ENCODE measurements around the gene KDM4C. TPM values are rescaled to one million over a fixed set of nuclear protein-coding genes. Genes with fewer than 3 reads are reported as not detected.

The KDM4C gene
- total and polyA plus RNA-seq, 2 of the 8 experiments (the other 6 are each of a cell fraction or from before 2014, with no cell fraction given), result 13.0 to 26.1 TPM

- TF ChIP-seq KDM1A (IDR thresholded peaks at IDR 0.05; ENCODE audit: borderline replicate concordance, low read length), result no peak
- TF ChIP-seq CBX8 (IDR thresholded peaks at IDR 0.05; ENCODE audit: borderline replicate concordance, low read depth, low read length), result no peak
Measured at GRCh38 chr9:6987381-6987780, 229.6 kb downstream of the KDM4C start (continued).

Measured in H1 (cell line).